Right cardiac atrium (tissue), 5 donors: ENCODE results near the gene RNF217. TPM values are rescaled to one million over a fixed set of nuclear protein-coding genes. Genes with fewer than 3 reads are reported as not detected.
A peak's percentile ranks its signal among the peaks of the same experiment; 100 is the strongest.

Experiments
- ATAC-seq, 2 donors: fragments of 200-7000 bp; cut with Tn5 transposase; one replicate each; pipeline versions ENCODE4 v1.8.0 to v1.9.1; 2020; ENCODE audit warnings: moderate library complexity in 2 of 2, mild to moderate bottlenecking in 1 of 2
- DNase-seq, 3 donors: peaks; one replicate each; pipeline ENCODE4 v3.0.0-alpha.2; 2020
- H3K27ac ChIP-seq: one replicate; pipeline ENCODE4 v1.5.1; 2013; ENCODE audit warnings: mild to moderate bottlenecking, low read length, control low read depth, moderate library complexity
- H3K27me3 ChIP-seq: one replicate; pipeline ENCODE4 v1.6.1; 2013; ENCODE audit not compliant: control insufficient read depth, insufficient read depth
- H3K4me1 ChIP-seq: one replicate; pipeline ENCODE4 v1.6.1; 2013; ENCODE audit warnings: low read length; ENCODE audit not compliant: control insufficient read depth, insufficient read depth
- H3K4me3 ChIP-seq: one replicate; pipeline ENCODE4 v1.5.1; 2013; ENCODE audit warnings: low read length, control low read depth
- H3K9me3 ChIP-seq: one replicate; pipeline ENCODE4 v1.6.1; 2013; ENCODE audit warnings: low read length; ENCODE audit not compliant: control insufficient read depth
- WGBS: extraction: QIAGEN DNeasy Blood & Tissue Kit; methylation state at CpG from one replicate; pipeline ENCODE4 v1.1.7; 2013; 5-methylcytosine and 5-hydroxymethylcytosine counted together
- intact Hi-C, 4 donors: fragments of 100-400 bp; cut with DNase I; formaldehyde crosslinking; loops; one replicate each; pipeline versions ENCODE4 v1.11.0 to v1.14.0; 2022 to 2023
- polyA plus RNA-seq: library from polyadenylated mRNA; stranded (reverse); fragments of 200-250 nt; gene quantifications from one replicate; pipeline ENCODE4 v1.2.3, GENCODE V29; 2013
- total RNA-seq, 4 donors: library from RNA; stranded (reverse); fragmentation: NEBNext Ultra II Directional; extraction: Animal tissue kit (Norgen Biotek cat#: 25700); gene quantifications; one replicate each; pipeline ENCODE4 v1.2.1, GENCODE V29; 2021
- donor health status: healthy with polysubstance abuse.
- donor health status: DM: no; HTN: yes; CAD: no.
- donor health status: DM: no; HTN: no; CAD: no.
- donor health status: DM: no; HTN: yes; CAD: no; lungs with severe emphysema.
- donor health status: DM: yes; HTN: yes; CAD: no.

Gene RNF217
- total and polyA plus RNA-seq, 5 donors, result 4.4 to 23.6 (median 15.1) TPM

GRCh38 chr6:124943658-124944057 lies 18.6 kb upstream of the RNF217 start:
- no peaks in the 10 kb centered on the region for H3K27me3 ChIP-seq
- H3K27ac ChIP-seq, result no peak overlapping the region
- H3K4me1 ChIP-seq, result no peaks in the 10 kb centered on the region
- no peaks in the 10 kb centered on the region for H3K9me3 ChIP-seq
- ATAC-seq (no peak), DNase-seq (no peak)
- intact Hi-C loops, result no loop called here
- WGBS, result 91% methylated on average over 1 of the region's 1 CpG
- H3K4me3 ChIP-seq, result no peak overlapping the region

GRCh38 chr6:124947971-124948451 lies 14.2 kb upstream of the RNF217 start:
- Histone ChIP-seq H3K27ac (no peak overlapping the region), H3K27me3 (no peaks in the 10 kb centered on the region), H3K4me3 (no peak overlapping the region), H3K4me1 (no peaks in the 10 kb centered on the region), H3K9me3 (no peaks in the 10 kb centered on the region)
- ATAC-seq (no peak), DNase-seq (no peak)
- 70% methylated on average over 2 of the region's 2 CpGs for WGBS
- intact Hi-C loops, result no loop called here

- WGBS, result 74% methylated on average over 3 of the region's 3 CpGs
- ATAC-seq, result no peak
- H3K27ac ChIP-seq, result no peak overlapping the region
- no peaks in the 10 kb centered on the region for H3K4me1 ChIP-seq
- no peaks in the 10 kb centered on the region for H3K9me3 ChIP-seq
- no peak for DNase-seq
- intact Hi-C loops, result no loop called here
- H3K27me3 ChIP-seq, result no peaks in the 10 kb centered on the region
- H3K4me3 ChIP-seq, result no peak overlapping the region
Measured at GRCh38 chr6:124949706-124950105, 12.5 kb upstream of the RNF217 start.

GRCh38 chr6:124953808-124954207 lies 8.4 kb upstream of the RNF217 start:
- intact Hi-C loops, result no loop called here
- ATAC-seq (no peak), DNase-seq (no peak)
- WGBS, result 98% methylated on average over 1 of the region's 1 CpG
- Histone ChIP-seq H3K4me1 (peaks cover 4% of the 10 kb centered on the region), H3K27ac (no peak overlapping the region), H3K4me3 (no peak overlapping the region), H3K27me3 (no peaks in the 10 kb centered on the region), H3K9me3 (no peaks in the 10 kb centered on the region)

GRCh38 chr6:124955108-124955856 lies 7.0 kb upstream of the RNF217 start:
- Histone ChIP-seq H3K9me3 (no peaks in the 10 kb centered on the region), H3K27me3 (no peaks in the 10 kb centered on the region), H3K27ac (no peak overlapping the region), H3K4me1 (peaks cover 4% of the 10 kb centered on the region), H3K4me3 (no peak overlapping the region)
- ATAC-seq (peak; percentile 40 to 66), DNase-seq (no peak)
- intact Hi-C loops, result no loop called here
- 50% methylated on average over 7 of the region's 7 CpGs for WGBS

GRCh38 chr6:124956018-124956417 lies 6.2 kb upstream of the RNF217 start:
- H3K9me3 ChIP-seq, result no peaks in the 10 kb centered on the region
- H3K4me3 ChIP-seq, result no peak overlapping the region
- H3K4me1 ChIP-seq, result peaks cover 4% of the 10 kb centered on the region
- no peak overlapping the region for H3K27ac ChIP-seq
- 98% methylated on average over 6 of the region's 6 CpGs for WGBS
- ATAC-seq (no peak), DNase-seq (no peak)
- intact Hi-C loops, result no loop called here
- no peaks in the 10 kb centered on the region for H3K27me3 ChIP-seq

- peaks cover 4% of the 10 kb centered on the region for H3K4me1 ChIP-seq
- no peaks in the 10 kb centered on the region for H3K9me3 ChIP-seq
- no peak overlapping the region for H3K27ac ChIP-seq
- DNase-seq (no peak), ATAC-seq (no peak)
- intact Hi-C loops, result no loop called here
- no peaks in the 10 kb centered on the region for H3K27me3 ChIP-seq
- no peak overlapping the region for H3K4me3 ChIP-seq
Measured at GRCh38 chr6:124958149-124958548, 4.1 kb upstream of the RNF217 start.

- Histone ChIP-seq H3K4me3 (no peak overlapping the region), H3K4me1 (peaks cover 4% of the 10 kb centered on the region), H3K9me3 (no peaks in the 10 kb centered on the region), H3K27me3 (no peaks in the 10 kb centered on the region), H3K27ac (no peak overlapping the region)
- WGBS, result 93% methylated on average over 1 of the region's 1 CpG
- ATAC-seq (no peak), DNase-seq (no peak)
- intact Hi-C loops, result no loop called here
Measured at GRCh38 chr6:124958759-124959354, 3.4 kb upstream of the RNF217 start.

GRCh38 chr6:124960757-124961463 lies 1.3 kb upstream of the RNF217 start:
- Histone ChIP-seq H3K27me3 (no peaks in the 10 kb centered on the region), H3K9me3 (no peaks in the 10 kb centered on the region), H3K27ac (no peak overlapping the region), H3K4me1 (no peaks in the 10 kb centered on the region), H3K4me3 (peak overlapping the region; percentile 95)
- no peak for ATAC-seq
- DNase-seq, result no peak
- 50% methylated on average over 4 of the region's 4 CpGs for whole genome bisulfite sequencing
- intact Hi-C loops, result loop anchor here in 2 of 4 donors (10.0 kb wide), 2 partner anchors 86 to 134 kb away; no protein-coding TSS in a partner anchor

- intact Hi-C loops, result loop anchor here in 2 of 4 donors (10.0 kb wide), 2 partner anchors 87 to 133 kb away; no protein-coding TSS in a partner anchor
- Histone ChIP-seq H3K9me3 (no peaks in the 10 kb centered on the region), H3K4me1 (no peaks in the 10 kb centered on the region), H3K27ac (peak overlapping the region; percentile 94), H3K4me3 (peak overlapping the region; percentile 95), H3K27me3 (no peaks in the 10 kb centered on the region)
- WGBS, result 5% methylated on average over 6 of the region's 6 CpGs
- ATAC-seq (no peak), DNase-seq (no peak)
Measured at GRCh38 chr6:124961464-124961776, 817 bp upstream of the RNF217 start.
